Activated T-helper 17 cell treated with anti-CD3 and anti-CD28 coated beads, Interleukin-2, amount 50 U/mL, for 72 hours (primary cell): Measurements from ENCODE around the gene CACNA1I. TPM values are rescaled to one million over a fixed set of nuclear protein-coding genes. Genes with fewer than 3 reads are reported as not detected.

Experiments
- ATAC-seq: fragments of 150-1000 bp; cut with Tn5 transposase; replicated peaks from 2 replicates; pipeline ENCODE4 v1.10.0; 2021; ENCODE audit warnings: mild to moderate bottlenecking, moderate library complexity
- H3K27ac Mint-ChIP-seq: one replicate; pipeline ENCODE4 v1.8.0; 2022; ENCODE audit warnings: mixed read lengths
- H3K27me3 Mint-ChIP-seq: one replicate; pipeline ENCODE4 v1.8.0; 2022; ENCODE audit warnings: mixed read lengths
- H3K36me3 Mint-ChIP-seq: one replicate; pipeline ENCODE4 v1.8.0; 2022; ENCODE audit warnings: low read depth, mild to moderate bottlenecking, mixed read lengths
- H3K4me1 Mint-ChIP-seq: one replicate; pipeline ENCODE4 v1.8.0; 2022; ENCODE audit warnings: mixed read lengths
- H3K4me3 Mint-ChIP-seq: one replicate; pipeline ENCODE4 v1.8.0; 2022; ENCODE audit warnings: mild to moderate bottlenecking, mixed read lengths
- H3K9me3 Mint-ChIP-seq: one replicate; pipeline ENCODE4 v1.8.0; 2022; ENCODE audit warnings: mixed read lengths
- total RNA-seq, 2 donors: library from RNA; stranded (reverse); gene quantifications; one replicate each; pipeline ENCODE4 v1.2.3, GENCODE V29; 2022

CACNA1I gene
- total RNA-seq, 2 donors from 2014 or later: 0.84 to 5.3 TPM

DNA sequence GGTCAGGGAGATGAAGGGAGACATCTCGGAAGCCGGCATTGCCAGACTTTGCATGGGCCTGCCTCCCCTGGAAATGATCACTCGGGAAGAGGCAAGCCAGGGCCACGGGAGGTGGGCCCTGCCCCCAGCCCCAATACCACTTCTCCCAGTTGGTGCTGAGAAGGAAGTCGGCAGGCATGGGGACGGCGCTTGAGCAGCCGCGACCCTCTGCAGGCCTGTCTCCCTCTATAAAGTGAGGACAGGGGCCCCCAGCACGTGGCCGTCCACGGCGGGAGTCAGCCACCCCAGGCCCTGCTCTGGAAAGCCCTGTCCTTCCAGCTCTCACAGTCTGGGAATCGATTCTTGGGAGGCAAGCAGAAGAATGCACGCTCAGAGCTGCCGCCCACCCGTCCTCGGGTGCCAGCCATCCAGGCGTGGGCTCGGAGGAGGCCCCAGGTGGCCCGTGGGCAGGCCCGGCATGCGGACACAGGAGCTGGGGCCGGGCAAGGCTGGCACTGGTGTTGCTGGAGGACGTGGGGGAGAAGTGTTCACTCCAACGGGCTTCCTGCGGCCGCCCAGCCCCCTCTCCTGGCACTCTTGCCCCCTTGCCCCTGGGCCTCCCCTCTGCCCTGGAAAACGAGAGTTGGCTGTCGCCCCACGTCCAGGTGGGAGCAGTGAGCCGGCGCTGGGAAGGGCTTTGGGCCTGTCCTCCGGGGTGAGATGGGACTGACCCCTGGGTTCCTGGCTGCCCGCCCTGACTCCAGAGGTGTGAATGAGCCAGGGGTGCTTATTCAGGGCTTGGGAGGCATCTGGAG lies 77.5 kb downstream of the CACNA1I start:
- Mint-ChIP-seq H3K9me3 (no peaks in the 10 kb centered on the region), H3K27me3 (no peaks in the 10 kb centered on the region), H3K27ac (no peak overlapping the region), H3K4me3 (no peak overlapping the region), H3K4me1 (peaks cover 4% of the 10 kb centered on the region), H3K36me3 (no peaks in the 10 kb centered on the region)
- no peak for ATAC-seq

- ATAC-seq: no peak
- Mint-ChIP-seq H3K9me3 (no peaks in the 10 kb centered on the region), H3K4me3 (no peak overlapping the region), H3K27me3 (no peaks in the 10 kb centered on the region), H3K4me1 (peaks cover 4% of the 10 kb centered on the region), H3K27ac (no peak overlapping the region), H3K36me3 (no peaks in the 10 kb centered on the region)
Measured at GRCh38 chr22:39648630-39648950, 78.0 kb downstream of the CACNA1I start.

- Mint-ChIP-seq H3K4me1 (peaks cover 4% of the 10 kb centered on the region), H3K36me3 (no peaks in the 10 kb centered on the region), H3K27me3 (no peaks in the 10 kb centered on the region), H3K9me3 (no peaks in the 10 kb centered on the region), H3K27ac (no peak overlapping the region), H3K4me3 (no peak overlapping the region)
- ATAC-seq: no peak
Measured at GRCh38 chr22:39649500-39650089, 79.0 kb downstream of the CACNA1I start.

GRCh38 chr22:39651053-39651996 lies 80.8 kb downstream of the CACNA1I start:
- Mint-ChIP-seq H3K27ac (no peak overlapping the region), H3K4me3 (no peak overlapping the region), H3K27me3 (no peaks in the 10 kb centered on the region), H3K4me1 (peaks cover 5% of the 10 kb centered on the region), H3K9me3 (no peaks in the 10 kb centered on the region), H3K36me3 (no peaks in the 10 kb centered on the region)
- no peak for ATAC-seq

GRCh38 chr22:39652990-39653786 lies 82.6 kb downstream of the CACNA1I start:
- no peak overlapping the region for H3K4me3 Mint-ChIP-seq
- H3K9me3 Mint-ChIP-seq: no peaks in the 10 kb centered on the region

GRCh38 chr22:39653787-39654077 lies 83.2 kb downstream of the CACNA1I start:
- Mint-ChIP-seq H3K27me3 (no peaks in the 10 kb centered on the region), H3K4me1 (peaks cover 12% of the 10 kb centered on the region), H3K9me3 (no peaks in the 10 kb centered on the region), H3K36me3 (no peaks in the 10 kb centered on the region), H3K27ac (no peak overlapping the region), H3K4me3 (no peak overlapping the region)
- ATAC-seq: no peak

More at GRCh38 chr22:39652990-39653786, 82.6 kb downstream of the CACNA1I start:
- Mint-ChIP-seq H3K36me3 (no peaks in the 10 kb centered on the region), H3K4me1 (peaks cover 6% of the 10 kb centered on the region), H3K27ac (no peak overlapping the region), H3K27me3 (no peaks in the 10 kb centered on the region)
- ATAC-seq: no peak

GRCh38 chr22:39654131-39654926 lies 83.8 kb downstream of the CACNA1I start:
- Mint-ChIP-seq H3K27ac (peak overlapping the region; percentile 38), H3K4me3 (no peak overlapping the region), H3K36me3 (no peaks in the 10 kb centered on the region), H3K4me1 (peaks cover 16% of the 10 kb centered on the region), H3K27me3 (no peaks in the 10 kb centered on the region), H3K9me3 (no peaks in the 10 kb centered on the region)
- no peak for ATAC-seq

- H3K27me3 Mint-ChIP-seq: no peaks in the 10 kb centered on the region
- no peak for ATAC-seq
- H3K36me3 Mint-ChIP-seq: no peaks in the 10 kb centered on the region
- peaks cover 22% of the 10 kb centered on the region for H3K4me1 Mint-ChIP-seq
- H3K27ac Mint-ChIP-seq: peak overlapping the region; percentile 44
- no peak overlapping the region for H3K4me3 Mint-ChIP-seq
- no peaks in the 10 kb centered on the region for H3K9me3 Mint-ChIP-seq
Measured at GRCh38 chr22:39655004-39655579, 84.5 kb downstream of the CACNA1I start.

DNA sequence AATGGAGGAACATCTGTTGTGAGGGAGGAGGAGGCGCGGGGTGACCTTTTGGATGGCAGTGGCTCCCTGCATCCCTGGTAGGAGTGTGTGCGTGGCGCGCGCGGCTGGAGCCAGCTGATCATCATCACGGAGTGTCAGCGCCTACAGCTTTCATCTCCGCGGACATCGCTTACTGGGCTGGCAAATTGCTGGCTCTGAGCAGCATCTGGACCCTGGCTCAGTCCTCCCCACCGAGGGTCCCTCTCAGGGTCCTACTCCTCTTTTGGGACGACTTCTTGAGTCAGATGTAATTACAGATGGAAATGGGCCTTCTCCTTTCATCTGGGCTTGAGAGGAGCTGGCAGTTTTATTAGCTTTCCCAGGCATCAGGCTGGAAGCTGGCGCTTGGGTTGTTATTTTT lies 85.3 kb downstream of the CACNA1I start:
- no peak for ATAC-seq
- Mint-ChIP-seq H3K27me3 (no peaks in the 10 kb centered on the region), H3K36me3 (no peaks in the 10 kb centered on the region), H3K4me1 (peaks cover 22% of the 10 kb centered on the region), H3K27ac (peak overlapping the region; percentile 44), H3K9me3 (no peaks in the 10 kb centered on the region), H3K4me3 (no peak overlapping the region)

DNA sequence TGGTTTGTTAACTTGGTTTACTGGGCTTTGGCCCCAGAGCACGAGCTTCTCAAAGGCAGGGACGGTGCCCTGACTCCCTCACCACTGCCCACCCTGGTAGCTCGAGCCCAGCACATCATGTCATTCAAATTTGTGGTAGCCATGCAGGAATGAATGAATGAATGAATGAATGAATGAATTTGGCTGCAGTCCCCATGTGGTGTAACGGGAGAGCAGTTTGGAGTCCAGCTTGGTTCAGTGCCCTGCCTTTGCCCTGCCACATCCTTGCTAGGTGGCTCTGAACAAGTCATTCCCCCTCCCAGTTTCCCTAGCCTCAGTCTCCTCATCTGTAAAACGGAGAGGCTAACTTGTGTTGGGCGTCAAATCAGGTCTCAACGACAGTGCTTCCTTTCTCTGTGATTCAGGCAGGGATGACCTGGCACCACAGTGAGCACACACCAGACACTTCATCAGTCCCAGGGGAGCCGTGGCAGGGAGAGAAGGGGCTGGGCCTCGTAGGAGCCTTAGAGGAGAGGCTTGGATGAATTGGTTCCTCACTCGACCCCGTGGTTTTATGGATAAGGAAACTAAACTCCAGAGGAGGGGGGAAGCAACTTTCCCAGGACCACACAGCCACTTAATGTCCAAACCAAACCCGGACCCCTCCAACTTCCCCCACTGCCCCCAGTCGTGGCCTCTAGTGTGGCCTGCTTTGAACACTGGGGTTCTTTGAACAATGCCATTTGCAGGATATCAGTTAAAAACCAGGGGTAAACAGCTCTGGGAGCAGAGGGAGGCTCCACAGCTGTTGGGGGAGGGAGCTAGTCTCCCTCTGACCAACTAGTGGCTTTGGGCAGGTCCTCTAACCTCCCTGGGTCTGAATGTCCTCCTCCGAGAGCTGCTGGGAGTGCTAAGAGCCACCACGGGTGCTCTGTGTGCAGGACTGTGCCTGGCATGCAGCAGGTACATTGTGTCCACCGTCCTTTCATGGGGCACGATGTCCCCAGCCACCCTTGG lies 86.2 kb downstream of the CACNA1I start:
- no peaks in the 10 kb centered on the region for H3K36me3 Mint-ChIP-seq
- H3K4me1 Mint-ChIP-seq: peaks cover 22% of the 10 kb centered on the region
- peak overlapping the region; percentile 31 for H3K27ac Mint-ChIP-seq
- ATAC-seq: no peak
- H3K27me3 Mint-ChIP-seq: no peaks in the 10 kb centered on the region
- no peaks in the 10 kb centered on the region for H3K9me3 Mint-ChIP-seq
- no peak overlapping the region for H3K4me3 Mint-ChIP-seq

DNA sequence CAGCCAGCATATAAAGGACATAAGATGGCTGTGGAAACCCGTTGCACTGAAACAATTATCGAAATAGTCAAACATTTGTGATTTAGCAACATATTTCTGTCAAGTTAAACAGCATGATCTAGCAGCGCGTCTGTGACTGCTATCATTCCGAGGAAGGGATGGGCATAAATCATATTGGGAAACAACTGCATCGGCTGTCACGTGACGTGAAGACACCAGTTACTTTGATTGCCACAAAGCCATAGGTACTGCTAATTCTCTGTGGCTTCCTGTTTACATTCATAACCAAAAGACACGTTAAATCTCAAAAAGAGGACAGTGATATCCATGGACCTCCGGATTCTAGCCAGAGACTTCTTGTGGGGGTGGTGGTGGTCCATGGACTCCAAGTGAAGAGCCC lies 87.8 kb downstream of the CACNA1I start:
- no peaks in the 10 kb centered on the region for H3K36me3 Mint-ChIP-seq
- H3K4me1 Mint-ChIP-seq: peaks cover 22% of the 10 kb centered on the region
- H3K27me3 Mint-ChIP-seq: no peaks in the 10 kb centered on the region
- no peaks in the 10 kb centered on the region for H3K9me3 Mint-ChIP-seq
- ATAC-seq: peak; percentile 45
- H3K4me3 Mint-ChIP-seq: peak overlapping the region; percentile 73
- peak overlapping the region; percentile 83 for H3K27ac Mint-ChIP-seq

DNA sequence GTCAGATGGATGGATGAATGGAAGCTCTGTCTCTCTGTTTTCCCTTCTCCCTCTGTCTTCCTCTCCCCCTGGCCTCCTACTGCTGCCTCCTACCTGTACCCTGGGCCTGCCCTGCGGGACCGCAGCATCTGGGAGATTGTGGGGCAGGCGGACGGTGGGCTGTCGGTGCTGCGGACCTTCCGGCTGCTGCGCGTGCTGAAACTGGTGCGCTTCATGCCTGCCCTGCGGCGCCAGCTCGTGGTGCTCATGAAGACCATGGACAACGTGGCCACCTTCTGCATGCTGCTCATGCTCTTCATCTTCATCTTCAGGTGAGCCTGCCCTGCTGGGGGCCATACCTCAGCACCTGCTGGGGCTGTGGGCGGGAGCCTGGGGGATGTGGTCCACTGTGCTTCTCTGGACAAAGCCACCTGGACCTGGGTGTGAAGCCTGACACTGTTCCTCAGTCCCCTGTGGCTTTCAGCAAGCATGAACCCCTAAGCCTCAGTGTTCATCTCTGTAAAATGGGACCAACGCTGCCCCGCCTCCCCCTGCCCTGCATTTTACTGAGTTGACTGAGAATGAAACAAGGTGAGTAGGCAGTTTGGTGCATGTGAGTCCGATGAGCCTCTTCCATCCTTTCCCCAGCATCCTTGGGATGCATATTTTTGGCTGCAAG lies 88.4 kb downstream of the CACNA1I start:
- H3K27ac Mint-ChIP-seq: peak overlapping the region; percentile 83
- ATAC-seq: no peak
- no peaks in the 10 kb centered on the region for H3K27me3 Mint-ChIP-seq
- peaks cover 22% of the 10 kb centered on the region for H3K4me1 Mint-ChIP-seq
- H3K36me3 Mint-ChIP-seq: no peaks in the 10 kb centered on the region
- H3K4me3 Mint-ChIP-seq: peak overlapping the region; percentile 73
- H3K9me3 Mint-ChIP-seq: no peaks in the 10 kb centered on the region
